Suprapubic skin (tissue), 3 donors: ENCODE results near the gene SLC9A9.

Source experiments
- POLR2A ChIP-seq, 2 donors: fragments of 450-650 bp; IDR thresholded peaks; one replicate each; pipeline ENCODE4 v1.6.1; 2017; ENCODE audit warnings: antibody characterized with exemption in 2 of 2, mild to moderate bottlenecking in 2 of 2, moderate library complexity in 2 of 2
- TF ChIP-seq, protein P1 (sequence below), 2 donors: fragments of 200-600 bp in 1 of 2; fragments of 450-650 bp in 1 of 2; sonication (generic) in 1 of 2; IDR thresholded peaks; one replicate each; pipeline ENCODE4 v1.5.1; 2016 to 2019; ENCODE audit warnings: antibody characterized with exemption in 2 of 2, mild to moderate bottlenecking in 1 of 2, moderate library complexity in 1 of 2

- TF ChIP-seq, protein P1, sequence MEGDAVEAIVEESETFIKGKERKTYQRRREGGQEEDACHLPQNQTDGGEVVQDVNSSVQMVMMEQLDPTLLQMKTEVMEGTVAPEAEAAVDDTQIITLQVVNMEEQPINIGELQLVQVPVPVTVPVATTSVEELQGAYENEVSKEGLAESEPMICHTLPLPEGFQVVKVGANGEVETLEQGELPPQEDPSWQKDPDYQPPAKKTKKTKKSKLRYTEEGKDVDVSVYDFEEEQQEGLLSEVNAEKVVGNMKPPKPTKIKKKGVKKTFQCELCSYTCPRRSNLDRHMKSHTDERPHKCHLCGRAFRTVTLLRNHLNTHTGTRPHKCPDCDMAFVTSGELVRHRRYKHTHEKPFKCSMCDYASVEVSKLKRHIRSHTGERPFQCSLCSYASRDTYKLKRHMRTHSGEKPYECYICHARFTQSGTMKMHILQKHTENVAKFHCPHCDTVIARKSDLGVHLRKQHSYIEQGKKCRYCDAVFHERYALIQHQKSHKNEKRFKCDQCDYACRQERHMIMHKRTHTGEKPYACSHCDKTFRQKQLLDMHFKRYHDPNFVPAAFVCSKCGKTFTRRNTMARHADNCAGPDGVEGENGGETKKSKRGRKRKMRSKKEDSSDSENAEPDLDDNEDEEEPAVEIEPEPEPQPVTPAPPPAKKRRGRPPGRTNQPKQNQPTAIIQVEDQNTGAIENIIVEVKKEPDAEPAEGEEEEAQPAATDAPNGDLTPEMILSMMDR (IDR thresholded peaks at IDR 0.05): no peak
- TF ChIP-seq POLR2A (IDR thresholded peaks at IDR 0.05): no peak
Measured at GRCh38 chr3:143235614-143236204, 612.6 kb downstream of the SLC9A9 start.
